ENCODE data around the gene MTG1. TPM values are rescaled to one million over a fixed set of nuclear protein-coding genes. Genes with fewer than 3 reads are reported as not detected.

The MTG1 gene
- total and polyA plus RNA-seq, 12 donors = 24.0 to 118 (median 48.8) TPM

DNA sequence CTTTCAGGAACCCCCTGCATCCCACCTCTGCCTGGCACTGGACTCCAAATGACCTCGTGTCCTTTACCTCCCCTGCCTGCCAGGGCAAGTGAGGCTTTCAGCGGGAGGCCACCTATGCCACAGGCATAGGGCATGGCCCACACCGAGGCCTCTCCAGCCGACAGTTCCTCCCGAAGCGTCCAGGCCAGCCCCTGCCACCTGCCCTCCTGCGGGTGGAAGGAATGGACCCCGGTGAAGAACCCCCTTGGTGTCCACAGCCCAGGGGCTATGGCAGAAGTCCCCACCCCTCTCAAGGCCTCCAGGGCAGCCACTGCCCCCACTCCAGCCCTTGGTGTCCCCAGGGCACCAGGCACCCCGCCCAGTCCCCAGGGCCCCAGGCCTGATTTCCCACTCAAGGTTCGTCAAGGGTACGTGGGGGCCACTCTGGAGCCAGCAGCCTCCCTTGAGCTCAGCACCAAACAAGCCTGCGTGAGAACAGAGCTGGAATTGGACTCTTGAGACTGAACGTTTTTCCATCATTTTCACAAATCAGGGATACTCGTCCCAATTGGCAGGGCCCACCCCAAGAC, 39.2 kb upstream of the MTG1 start:
- Histone ChIP-seq H3K27ac (no peak overlapping the region), H3K36me3 (replicated peaks in 1 of 2) (no peaks in the 10 kb centered on the region), H3K27me3 (no peaks in the 10 kb centered on the region), H3K9me3 (replicated peaks in 1 of 3) (no peaks in the 10 kb centered on the region), H3K4me1 (replicated peaks in 1 of 2) (peaks cover 6 to 12% of the 10 kb centered on the region in 2 donors), H3K4me3 (no peak overlapping the region)
- intact Hi-C loops (cut with DNase I) = no loop called here
- 92 to 100% (median 94%) methylated on average over 1 to 14 of the region's 14 CpGs for WGBS, 4 donors
- no peak for TF ChIP-seq POLR2A (IDR thresholded peaks at IDR 0.05)
- TF ChIP-seq, protein P1, sequence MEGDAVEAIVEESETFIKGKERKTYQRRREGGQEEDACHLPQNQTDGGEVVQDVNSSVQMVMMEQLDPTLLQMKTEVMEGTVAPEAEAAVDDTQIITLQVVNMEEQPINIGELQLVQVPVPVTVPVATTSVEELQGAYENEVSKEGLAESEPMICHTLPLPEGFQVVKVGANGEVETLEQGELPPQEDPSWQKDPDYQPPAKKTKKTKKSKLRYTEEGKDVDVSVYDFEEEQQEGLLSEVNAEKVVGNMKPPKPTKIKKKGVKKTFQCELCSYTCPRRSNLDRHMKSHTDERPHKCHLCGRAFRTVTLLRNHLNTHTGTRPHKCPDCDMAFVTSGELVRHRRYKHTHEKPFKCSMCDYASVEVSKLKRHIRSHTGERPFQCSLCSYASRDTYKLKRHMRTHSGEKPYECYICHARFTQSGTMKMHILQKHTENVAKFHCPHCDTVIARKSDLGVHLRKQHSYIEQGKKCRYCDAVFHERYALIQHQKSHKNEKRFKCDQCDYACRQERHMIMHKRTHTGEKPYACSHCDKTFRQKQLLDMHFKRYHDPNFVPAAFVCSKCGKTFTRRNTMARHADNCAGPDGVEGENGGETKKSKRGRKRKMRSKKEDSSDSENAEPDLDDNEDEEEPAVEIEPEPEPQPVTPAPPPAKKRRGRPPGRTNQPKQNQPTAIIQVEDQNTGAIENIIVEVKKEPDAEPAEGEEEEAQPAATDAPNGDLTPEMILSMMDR (IDR thresholded peaks at IDR 0.05) = no peak
- no peak for DNase-seq

GRCh38 chr10:133355266-133355665, 38.7 kb upstream of the MTG1 start:
- H3K36me3 ChIP-seq (replicated peaks in 1 of 2) = no peaks in the 10 kb centered on the region
- no peak overlapping the region for H3K27ac ChIP-seq
- H3K9me3 ChIP-seq (replicated peaks in 1 of 3) = no peaks in the 10 kb centered on the region
- DNase-seq = no peak
- H3K27me3 ChIP-seq = no peaks in the 10 kb centered on the region
- H3K4me3 ChIP-seq = no peak overlapping the region
- TF ChIP-seq, protein P1 (IDR thresholded peaks at IDR 0.05) = no peak
- no peak for TF ChIP-seq POLR2A (IDR thresholded peaks at IDR 0.05)
- WGBS, 4 donors = 89 to 100% (median 97%) methylated on average over 2 to 6 of the region's 6 CpGs
- H3K4me1 ChIP-seq (replicated peaks in 1 of 2) = peaks cover 6 to 12% of the 10 kb centered on the region in 2 donors
- intact Hi-C loops (cut with DNase I) = no loop called here

DNA sequence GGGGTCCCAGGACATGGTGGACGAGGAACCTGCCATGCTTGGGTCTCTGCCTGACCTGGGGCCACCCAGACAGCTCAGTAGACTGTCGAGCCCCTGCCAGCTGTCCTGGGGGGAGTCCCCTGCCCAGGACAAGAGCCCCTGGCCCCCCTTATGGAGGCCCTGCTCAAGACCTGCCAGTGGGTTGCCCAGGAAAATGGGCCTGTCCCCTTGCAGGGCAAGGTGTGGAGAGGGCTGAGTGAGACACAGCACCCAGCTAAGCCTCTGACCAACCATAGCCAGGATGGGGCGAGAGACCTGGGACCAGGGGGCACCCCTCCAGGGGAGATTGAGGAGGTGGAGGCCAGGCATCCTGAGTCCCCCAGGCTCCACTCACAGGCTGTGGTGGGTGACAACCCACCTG, 38.0 kb upstream of the MTG1 start:
- no peak overlapping the region for H3K27ac ChIP-seq
- no peaks in the 10 kb centered on the region for H3K36me3 ChIP-seq (replicated peaks in 1 of 2)
- peaks cover 6 to 12% of the 10 kb centered on the region in 2 donors for H3K4me1 ChIP-seq (replicated peaks in 1 of 2)
- 95 to 100% (median 100%) methylated on average over 2 to 3 of the region's 3 CpGs; no CpG with 5 or more reads in 1 of the 4 donors for WGBS, 4 donors
- intact Hi-C loops (cut with DNase I) = no loop called here
- TF ChIP-seq, protein P1 (IDR thresholded peaks at IDR 0.05) = no peak
- no peak for TF ChIP-seq POLR2A (IDR thresholded peaks at IDR 0.05)
- no peak overlapping the region for H3K4me3 ChIP-seq
- no peak for DNase-seq
- H3K9me3 ChIP-seq (replicated peaks in 1 of 3) = no peaks in the 10 kb centered on the region
- no peaks in the 10 kb centered on the region for H3K27me3 ChIP-seq

DNA sequence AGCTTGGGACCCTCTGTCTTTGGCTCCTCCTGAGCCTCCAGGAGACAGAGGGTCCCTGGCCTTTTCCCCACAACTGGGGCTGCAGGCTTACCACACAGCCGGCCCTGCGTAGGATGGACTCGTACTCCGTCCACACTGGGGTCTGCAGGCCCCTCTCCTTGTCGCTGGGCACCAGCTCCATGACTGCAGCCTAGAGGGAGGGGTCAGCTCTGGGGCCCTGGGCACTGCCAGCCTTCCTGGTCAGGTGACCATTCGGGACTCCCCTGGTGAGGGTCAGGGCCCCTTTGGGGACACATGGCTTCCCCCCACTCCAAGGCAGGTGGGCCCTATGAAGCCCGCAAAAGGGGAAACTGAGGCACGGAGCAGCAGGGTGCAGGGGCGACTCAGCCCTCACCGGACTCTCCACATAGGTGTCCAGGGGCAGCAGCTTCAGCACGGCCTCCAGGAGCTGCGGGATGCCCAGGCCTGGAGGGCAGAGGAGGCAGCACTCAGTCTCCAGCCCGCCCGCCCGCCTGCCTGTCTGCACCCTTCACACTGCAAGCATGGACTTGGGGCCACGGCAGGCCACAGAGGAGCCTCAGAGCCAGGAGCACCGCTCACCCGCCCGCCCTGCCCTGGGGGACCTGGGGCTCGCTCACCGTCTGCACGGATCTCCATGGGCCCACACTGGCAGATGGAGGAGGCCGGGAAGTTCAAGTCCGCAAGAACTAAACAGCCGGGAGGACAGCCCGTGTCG, 37.2 kb upstream of the MTG1 start:
- Histone ChIP-seq H3K4me3 (peak overlapping the region in 1 of 4 donors; percentile 80), H3K9me3 (replicated peaks in 1 of 3) (no peaks in the 10 kb centered on the region), H3K4me1 (replicated peaks in 1 of 2) (peaks cover 6 to 12% of the 10 kb centered on the region in 2 donors), H3K36me3 (replicated peaks in 1 of 2) (no peaks in the 10 kb centered on the region), H3K27me3 (no peaks in the 10 kb centered on the region), H3K27ac (no peak overlapping the region)
- no peak for TF ChIP-seq POLR2A (IDR thresholded peaks at IDR 0.05)
- TF ChIP-seq, protein P1 (IDR thresholded peaks at IDR 0.05) = no peak
- DNase-seq = no peak
- WGBS, 4 donors = 58 to 87% (median 66%) methylated on average over 3 to 27 of the region's 27 CpGs
- intact Hi-C loops (cut with DNase I) = no loop called here

Measured in adrenal gland (tissue), 12 donors.